ENCODE results near the gene HOXD12.

Gene HOXD12

GRCh38 chr2:176124110-176124946 lies 24.7 kb downstream of the HOXD12 start:
- Histone ChIP-seq H4K91ac (ENCODE audit: low read depth, low read length, poor library complexity) (no peak overlapping the region), H3K4ac (ENCODE audit: low read length) (no peak overlapping the region), H3K4me3 (ENCODE audit: low read length in 2 of 2) (no peak overlapping the region), H2BK120ac (ENCODE audit: low read depth, low read length) (no peak overlapping the region), H3K9ac (ENCODE audit: low read depth, low read length, poor library complexity) (no peak overlapping the region), H2AFZ (ENCODE audit: low read length) (no peak overlapping the region), H3K18ac (ENCODE audit: low read length) (no peak overlapping the region), H2BK15ac (ENCODE audit: low read length) (no peak overlapping the region), H3K36me3 (replicated peaks in 1 of 2; ENCODE audit: control insufficient read depth in 2 of 2, insufficient read depth in 2 of 2, low read length in 2 of 2) (no peaks in the 10 kb centered on the region), H3K23ac (ENCODE audit: low read depth, low read length, poor library complexity) (peak overlapping the region; percentile 26), H3K27me3 (ENCODE audit: control insufficient read depth in 3 of 3, insufficient read depth in 3 of 3, low read depth in 1 of 3, low read length in 3 of 3) (peaks cover 67 to 100% (median 93%) of the 10 kb centered on the region in 3 experiments), H3K4me1 (ENCODE audit: control insufficient read depth in 2 of 2, insufficient read depth in 1 of 2, low read depth in 1 of 2, low read length in 2 of 2) (peaks cover 0 to 5% of the 10 kb centered on the region in 2 donors), H3K79me1 (ENCODE audit: low read depth, low read length) (no peaks in the 10 kb centered on the region), H2BK12ac (ENCODE audit: low read length) (no peak overlapping the region), H4K8ac (ENCODE audit: low read depth, low read length) (no peak overlapping the region), H3K4me2 (ENCODE audit: insufficient read depth, low read length, poor library complexity, severe bottlenecking) (no peak overlapping the region), H3K9me3 (replicated peaks in 1 of 2; ENCODE audit: control insufficient read depth in 2 of 2, insufficient read depth in 1 of 2, low read depth in 1 of 2, low read length in 2 of 2) (no peaks in the 10 kb centered on the region), H2AK5ac (ENCODE audit: low read depth, low read length) (no peak overlapping the region), H3K14ac (ENCODE audit: low read length) (no peak overlapping the region), H2BK5ac (ENCODE audit: low read length) (no peak overlapping the region), H3K27ac (replicated peaks; ENCODE audit: low read length) (no peak overlapping the region)
- no peak for DNase-seq (ENCODE audit: low spot score)
- no CpG with 5 or more reads among the region's 34 CpGs for WGBS, 2 donors (ENCODE audit: extremely low coverage in 2 of 2, insufficient read length in 2 of 2, insufficient replicate concordance in 1 of 2)

GRCh38 chr2:176124947-176125771 lies 25.6 kb downstream of the HOXD12 start:
- no peak overlapping the region for H3K4me3 ChIP-seq (ENCODE audit: low read length in 2 of 2)
- H2BK15ac ChIP-seq (ENCODE audit: low read length): no peak overlapping the region
- DNase-seq (ENCODE audit: low spot score): no peak

GRCh38 chr2:176125772-176126054 lies 26.1 kb downstream of the HOXD12 start:
- no peak overlapping the region for H2BK12ac ChIP-seq (ENCODE audit: low read length)
- peaks cover 0 to 5% of the 10 kb centered on the region in 2 donors for H3K4me1 ChIP-seq (ENCODE audit: control insufficient read depth in 2 of 2, insufficient read depth in 1 of 2, low read depth in 1 of 2, low read length in 2 of 2)
- no peak overlapping the region for H3K4me2 ChIP-seq (ENCODE audit: insufficient read depth, low read length, poor library complexity, severe bottlenecking)
- no CpG with 5 or more reads among the region's 6 CpGs for WGBS, 2 donors (ENCODE audit: extremely low coverage in 2 of 2, insufficient read length in 2 of 2, insufficient replicate concordance in 1 of 2)
- no peak overlapping the region for H3K9ac ChIP-seq (ENCODE audit: low read depth, low read length, poor library complexity)
- no peaks in the 10 kb centered on the region for H3K9me3 ChIP-seq (replicated peaks in 1 of 2; ENCODE audit: control insufficient read depth in 2 of 2, insufficient read depth in 1 of 2, low read depth in 1 of 2, low read length in 2 of 2)
- no peak overlapping the region for H2BK15ac ChIP-seq (ENCODE audit: low read length)
- no peaks in the 10 kb centered on the region for H3K79me1 ChIP-seq (ENCODE audit: low read depth, low read length)
- no peak overlapping the region for H3K18ac ChIP-seq (ENCODE audit: low read length)
- no peak overlapping the region for H3K27ac ChIP-seq (replicated peaks; ENCODE audit: low read length)
- H3K36me3 ChIP-seq (replicated peaks in 1 of 2; ENCODE audit: control insufficient read depth in 2 of 2, insufficient read depth in 2 of 2, low read length in 2 of 2): no peaks in the 10 kb centered on the region
- H4K8ac ChIP-seq (ENCODE audit: low read depth, low read length): no peak overlapping the region
- H3K4me3 ChIP-seq (ENCODE audit: low read length in 2 of 2): no peak overlapping the region
- H2AFZ ChIP-seq (ENCODE audit: low read length): no peak overlapping the region
- peaks cover 65 to 98% (median 93%) of the 10 kb centered on the region in 3 experiments for H3K27me3 ChIP-seq (ENCODE audit: control insufficient read depth in 3 of 3, insufficient read depth in 3 of 3, low read depth in 1 of 3, low read length in 3 of 3)
- H3K23ac ChIP-seq (ENCODE audit: low read depth, low read length, poor library complexity): no peak overlapping the region
- no peak overlapping the region for H3K14ac ChIP-seq (ENCODE audit: low read length)
- H2AK5ac ChIP-seq (ENCODE audit: low read depth, low read length): no peak overlapping the region
- no peak for DNase-seq (ENCODE audit: low spot score)
- no peak overlapping the region for H2BK120ac ChIP-seq (ENCODE audit: low read depth, low read length)
- H3K4ac ChIP-seq (ENCODE audit: low read length): no peak overlapping the region
- no peak overlapping the region for H4K91ac ChIP-seq (ENCODE audit: low read depth, low read length, poor library complexity)
- no peak overlapping the region for H2BK5ac ChIP-seq (ENCODE audit: low read length)

More at GRCh38 chr2:176124947-176125771, 25.6 kb downstream of the HOXD12 start:
- Histone ChIP-seq H4K8ac (ENCODE audit: low read depth, low read length) (no peak overlapping the region), H4K91ac (ENCODE audit: low read depth, low read length, poor library complexity) (no peak overlapping the region), H3K4me2 (ENCODE audit: insufficient read depth, low read length, poor library complexity, severe bottlenecking) (peak overlapping the region; percentile 4), H2BK120ac (ENCODE audit: low read depth, low read length) (no peak overlapping the region), H2BK12ac (ENCODE audit: low read length) (no peak overlapping the region), H3K9ac (ENCODE audit: low read depth, low read length, poor library complexity) (no peak overlapping the region), H3K27ac (replicated peaks; ENCODE audit: low read length) (no peak overlapping the region), H3K4me1 (ENCODE audit: control insufficient read depth in 2 of 2, insufficient read depth in 1 of 2, low read depth in 1 of 2, low read length in 2 of 2) (peaks cover 0 to 5% of the 10 kb centered on the region in 2 donors), H3K4ac (ENCODE audit: low read length) (no peak overlapping the region), H2AK5ac (ENCODE audit: low read depth, low read length) (no peak overlapping the region), H2BK5ac (ENCODE audit: low read length) (no peak overlapping the region), H3K18ac (ENCODE audit: low read length) (no peak overlapping the region), H3K27me3 (ENCODE audit: control insufficient read depth in 3 of 3, insufficient read depth in 3 of 3, low read depth in 1 of 3, low read length in 3 of 3) (peaks cover 67 to 98% (median 93%) of the 10 kb centered on the region in 3 experiments), H3K14ac (ENCODE audit: low read length) (peak overlapping the region; percentile 6), H3K79me1 (ENCODE audit: low read depth, low read length) (no peaks in the 10 kb centered on the region), H3K9me3 (replicated peaks in 1 of 2; ENCODE audit: control insufficient read depth in 2 of 2, insufficient read depth in 1 of 2, low read depth in 1 of 2, low read length in 2 of 2) (no peaks in the 10 kb centered on the region), H2AFZ (ENCODE audit: low read length) (no peak overlapping the region), H3K36me3 (replicated peaks in 1 of 2; ENCODE audit: control insufficient read depth in 2 of 2, insufficient read depth in 2 of 2, low read length in 2 of 2) (no peaks in the 10 kb centered on the region), H3K23ac (ENCODE audit: low read depth, low read length, poor library complexity) (no peak overlapping the region)
- no CpG with 5 or more reads among the region's 9 CpGs for WGBS, 2 donors (ENCODE audit: extremely low coverage in 2 of 2, insufficient read length in 2 of 2, insufficient replicate concordance in 1 of 2)
